ENCODE results near the gene SCN7A.

Gene SCN7A

GRCh38 chr2:166494140-166494624, at the start of gene SCN7A:
Gene SCN7A (minus strand): TSS chr2:166494249. CDS start chr2:166477696, 16,553 bp downstream.
- Mint-ChIP-seq H3K4me1 (ENCODE audit: low read depth) (peaks cover 6% of the 10 kb centered on the region), H3K27me3 (peaks cover 17% of the 10 kb centered on the region), H3K27ac (no peak within 1 kb of the TSS), H3K9me3 (no peaks in the 10 kb centered on the region), H3K4me3 (no peak within 1 kb of the TSS), H3K36me3 (ENCODE audit: low read depth) (no peaks in the 10 kb centered on the region)
- intact Hi-C loops (cut with micrococcal nuclease), result no loop called here

- Mint-ChIP-seq H3K4me1 (ENCODE audit: low read depth) (peaks cover 4% of the 10 kb centered on the region), H3K9me3 (no peaks in the 10 kb centered on the region), H3K27ac (no peak overlapping the region), H3K36me3 (ENCODE audit: low read depth) (no peaks in the 10 kb centered on the region), H3K4me3 (no peak overlapping the region), H3K27me3 (no peaks in the 10 kb centered on the region)
- intact Hi-C loops (cut with micrococcal nuclease), result loop anchor here (1.0 to 2.0 kb wide), 2 partner anchors 673 to 1579 kb away; no protein-coding TSS in a partner anchor
These were observed 45.5 kb upstream of the SCN7A start for GRCh38 chr2:166539340-166540162.

GRCh38 chr2:166536111-166536510, 42.1 kb upstream of the SCN7A start:
- intact Hi-C loops (cut with micrococcal nuclease), result no loop called here
- no peaks in the 10 kb centered on the region for H3K9me3 Mint-ChIP-seq
- no peaks in the 10 kb centered on the region for H3K27me3 Mint-ChIP-seq
- H3K27ac Mint-ChIP-seq, result no peak overlapping the region
- H3K4me1 Mint-ChIP-seq (ENCODE audit: low read depth), result peaks cover 4% of the 10 kb centered on the region
- H3K36me3 Mint-ChIP-seq (ENCODE audit: low read depth), result no peaks in the 10 kb centered on the region
- H3K4me3 Mint-ChIP-seq, result no peak overlapping the region

GRCh38 chr2:166521155-166521554, 27.1 kb upstream of the SCN7A start:
- no peak overlapping the region for H3K4me3 Mint-ChIP-seq
- H3K4me1 Mint-ChIP-seq (ENCODE audit: low read depth), result no peaks in the 10 kb centered on the region
- no peaks in the 10 kb centered on the region for H3K9me3 Mint-ChIP-seq
- no peak overlapping the region for H3K27ac Mint-ChIP-seq
- no peaks in the 10 kb centered on the region for H3K36me3 Mint-ChIP-seq (ENCODE audit: low read depth)
- intact Hi-C loops (cut with micrococcal nuclease), result no loop called here
- peaks cover 5% of the 10 kb centered on the region for H3K27me3 Mint-ChIP-seq

GRCh38 chr2:166520604-166521003, 26.6 kb upstream of the SCN7A start:
- Mint-ChIP-seq H3K27me3 (peaks cover 5% of the 10 kb centered on the region), H3K36me3 (ENCODE audit: low read depth) (no peaks in the 10 kb centered on the region), H3K27ac (no peak overlapping the region), H3K9me3 (no peaks in the 10 kb centered on the region), H3K4me1 (ENCODE audit: low read depth) (no peaks in the 10 kb centered on the region), H3K4me3 (no peak overlapping the region)
- intact Hi-C loops (cut with micrococcal nuclease), result no loop called here

GRCh38 chr2:166519391-166519962, 25.4 kb upstream of the SCN7A start:
- Mint-ChIP-seq H3K27ac (no peak overlapping the region), H3K4me1 (ENCODE audit: low read depth) (no peaks in the 10 kb centered on the region), H3K27me3 (no peaks in the 10 kb centered on the region), H3K36me3 (ENCODE audit: low read depth) (no peaks in the 10 kb centered on the region), H3K9me3 (no peaks in the 10 kb centered on the region), H3K4me3 (no peak overlapping the region)
- intact Hi-C loops (cut with micrococcal nuclease), result loop anchor here (5.0 kb wide), 1 partner anchor 342 kb away; no protein-coding TSS in a partner anchor

- Mint-ChIP-seq H3K27me3 (no peaks in the 10 kb centered on the region), H3K4me1 (ENCODE audit: low read depth) (no peaks in the 10 kb centered on the region)
These were observed 24.8 kb upstream of the SCN7A start for GRCh38 chr2:166518634-166519390.

GRCh38 chr2:166517533-166518061, 23.5 kb upstream of the SCN7A start:
- Mint-ChIP-seq H3K9me3 (no peaks in the 10 kb centered on the region), H3K27me3 (no peaks in the 10 kb centered on the region), H3K27ac (no peak overlapping the region), H3K36me3 (ENCODE audit: low read depth) (no peaks in the 10 kb centered on the region), H3K4me1 (ENCODE audit: low read depth) (no peaks in the 10 kb centered on the region), H3K4me3 (no peak overlapping the region)
- intact Hi-C loops (cut with micrococcal nuclease), result loop anchor here (5.0 kb wide), 1 partner anchor 340 kb away; no protein-coding TSS in a partner anchor

More at GRCh38 chr2:166518634-166519390, 24.8 kb upstream of the SCN7A start:
- H3K4me3 Mint-ChIP-seq, result no peak overlapping the region
- H3K36me3 Mint-ChIP-seq (ENCODE audit: low read depth), result no peaks in the 10 kb centered on the region
- intact Hi-C loops (cut with micrococcal nuclease), result loop anchor here (5.0 kb wide), 1 partner anchor 342 kb away; no protein-coding TSS in a partner anchor
- H3K27ac Mint-ChIP-seq, result no peak overlapping the region
- H3K9me3 Mint-ChIP-seq, result no peaks in the 10 kb centered on the region

- H3K27me3 Mint-ChIP-seq, result no peaks in the 10 kb centered on the region
- intact Hi-C loops (cut with micrococcal nuclease), result loop anchor here (5.0 kb wide), 1 partner anchor 340 kb away; no protein-coding TSS in a partner anchor
- H3K4me1 Mint-ChIP-seq (ENCODE audit: low read depth), result no peaks in the 10 kb centered on the region
- H3K36me3 Mint-ChIP-seq (ENCODE audit: low read depth), result no peaks in the 10 kb centered on the region
- H3K9me3 Mint-ChIP-seq, result no peaks in the 10 kb centered on the region
- H3K4me3 Mint-ChIP-seq, result no peak overlapping the region
- H3K27ac Mint-ChIP-seq, result no peak overlapping the region
These were observed 22.8 kb upstream of the SCN7A start for GRCh38 chr2:166516712-166517303.

- Mint-ChIP-seq H3K27me3 (no peaks in the 10 kb centered on the region), H3K4me3 (no peak overlapping the region), H3K4me1 (ENCODE audit: low read depth) (no peaks in the 10 kb centered on the region), H3K9me3 (no peaks in the 10 kb centered on the region), H3K27ac (no peak overlapping the region), H3K36me3 (ENCODE audit: low read depth) (no peaks in the 10 kb centered on the region)
- intact Hi-C loops (cut with micrococcal nuclease), result no loop called here
These were observed 19.9 kb upstream of the SCN7A start for GRCh38 chr2:166513952-166514351.

GRCh38 chr2:166499281-166499680, 5.2 kb upstream of the SCN7A start:
- Mint-ChIP-seq H3K4me1 (ENCODE audit: low read depth) (peaks cover 2% of the 10 kb centered on the region), H3K9me3 (no peaks in the 10 kb centered on the region), H3K4me3 (no peak overlapping the region), H3K36me3 (ENCODE audit: low read depth) (no peaks in the 10 kb centered on the region), H3K27me3 (peaks cover 7% of the 10 kb centered on the region), H3K27ac (no peak overlapping the region)
- intact Hi-C loops (cut with micrococcal nuclease), result no loop called here

- Mint-ChIP-seq H3K4me1 (ENCODE audit: low read depth) (peaks cover 6% of the 10 kb centered on the region), H3K9me3 (no peaks in the 10 kb centered on the region), H3K36me3 (ENCODE audit: low read depth) (no peaks in the 10 kb centered on the region), H3K27ac (no peak overlapping the region), H3K4me3 (no peak overlapping the region), H3K27me3 (peaks cover 17% of the 10 kb centered on the region)
- intact Hi-C loops (cut with micrococcal nuclease), result no loop called here
These were observed 2.6 kb downstream of the SCN7A start for GRCh38 chr2:166491461-166491860.

GRCh38 chr2:166487171-166487570, 6.9 kb downstream of the SCN7A start:
- no peaks in the 10 kb centered on the region for H3K9me3 Mint-ChIP-seq

More at GRCh38 chr2:166487171-166487570, 6.9 kb downstream of the SCN7A start:
- H3K4me3 Mint-ChIP-seq, result no peak overlapping the region
- H3K27me3 Mint-ChIP-seq, result no peaks in the 10 kb centered on the region
- no peak overlapping the region for H3K27ac Mint-ChIP-seq
- no peaks in the 10 kb centered on the region for H3K4me1 Mint-ChIP-seq (ENCODE audit: low read depth)
- intact Hi-C loops (cut with micrococcal nuclease), result no loop called here
- no peaks in the 10 kb centered on the region for H3K36me3 Mint-ChIP-seq (ENCODE audit: low read depth)
